CD1c-positive myeloid dendritic cell (primary cell): ENCODE results near the gene ZNF534.
"Not testable (repeated sequence)": the region's sequence is repeated elsewhere in the genome, so short reads cannot be mapped to it uniquely, and the experiment has no call there.

Source experiments
- DNase-seq: peaks from one replicate; pipeline ENCODE4 v3.0.0-alpha.2; 2016; ENCODE audit errors: extremely low spot score

The ZNF534 gene

DNA sequence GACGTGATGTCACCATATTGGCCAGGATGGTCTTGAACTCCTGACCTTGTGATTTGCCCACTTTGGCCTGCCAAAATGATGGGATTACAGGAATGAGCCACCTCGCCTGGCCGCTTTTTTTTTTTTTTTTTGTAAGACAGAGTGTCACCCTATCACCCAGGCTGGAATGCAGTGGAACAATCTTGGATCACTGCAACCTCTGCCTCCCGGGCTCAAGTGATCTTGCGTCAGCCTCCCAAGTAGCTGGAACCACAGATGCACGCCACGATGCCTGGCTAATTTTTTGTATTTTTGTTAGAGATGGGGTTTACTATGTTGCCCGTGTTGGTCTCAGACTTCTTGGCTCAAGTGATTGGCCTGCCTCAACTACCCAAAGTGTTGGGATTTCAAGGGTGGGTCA lies 69.6 kb downstream of the ZNF534 start:
- DNase-seq = no peak

DNA sequence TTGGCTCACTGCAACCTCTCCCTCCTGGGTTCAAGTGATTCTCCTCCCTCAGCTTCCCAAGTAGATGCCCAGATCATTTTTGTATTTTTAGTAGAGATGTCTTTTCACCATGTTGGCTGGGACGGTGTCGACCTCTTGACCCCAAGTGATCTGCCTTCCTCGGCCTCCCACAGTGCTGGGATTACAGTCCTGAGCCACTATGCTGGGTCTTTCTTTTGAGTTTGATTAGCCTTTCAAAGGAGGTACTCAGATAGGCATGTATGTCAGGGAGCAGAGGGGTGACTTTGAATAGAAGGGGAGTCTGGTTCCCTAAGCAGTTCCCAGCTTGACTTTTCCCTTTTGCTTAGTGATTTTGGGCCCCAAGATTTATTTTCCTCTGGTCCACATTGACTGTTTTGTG lies 71.5 kb downstream of the ZNF534 start:
- not testable (repeated sequence) for DNase-seq

DNA sequence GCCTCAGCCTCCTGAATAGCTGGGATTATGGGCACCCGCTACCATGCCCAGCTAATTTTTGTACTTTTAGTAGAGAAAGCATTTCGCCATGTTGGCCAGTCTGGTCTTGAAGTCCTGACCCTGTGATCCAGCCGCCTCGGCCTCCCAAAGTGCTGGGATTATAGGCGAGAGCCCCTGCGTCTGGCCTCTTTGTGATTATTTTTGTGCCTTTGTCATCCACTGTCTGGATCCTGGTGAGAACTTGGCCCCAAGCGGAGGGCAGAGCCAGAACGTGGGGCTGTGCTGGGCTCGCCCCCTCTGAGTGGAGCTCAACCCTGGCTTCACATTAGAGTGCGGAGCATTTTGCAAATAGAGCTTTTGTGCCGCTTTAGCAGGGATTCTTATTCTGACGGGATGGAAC lies 72.0 kb downstream of the ZNF534 start:
- not testable (repeated sequence) for DNase-seq
